IPS DF 4.7 (cell line): ENCODE measurements around the gene GRAMD1B.
"Not testable (repeated sequence)": the region's sequence is repeated elsewhere in the genome, so short reads cannot be mapped to it uniquely, and the experiment has no call there.

Experiments used
- DNase-seq: peaks from one replicate; pipeline ENCODE4 v3.0.0-alpha.2; 2013; ENCODE audit warnings: low spot score; ENCODE audit errors: extremely low read depth

Gene GRAMD1B

GRCh38 chr11:123507043-123507442 is 77.0 kb downstream of the GRAMD1B start:
- DNase-seq: no peak

- DNase-seq: peak; percentile 62
Measured at GRCh38 chr11:123509737-123510578, 79.9 kb downstream of the GRAMD1B start.

- DNase-seq: no peak
Measured at GRCh38 chr11:123510579-123510905, 80.5 kb downstream of the GRAMD1B start.

- DNase-seq: peak; percentile 82
Measured at GRCh38 chr11:123511037-123511870, 81.2 kb downstream of the GRAMD1B start.

- DNase-seq: not testable (repeated sequence)
Measured at GRCh38 chr11:123513309-123513708, 83.2 kb downstream of the GRAMD1B start.

GRCh38 chr11:123516238-123516637 is 86.2 kb downstream of the GRAMD1B start:
- no peak for DNase-seq

- DNase-seq: no peak
Measured at GRCh38 chr11:123517559-123518364, 87.7 kb downstream of the GRAMD1B start.

- DNase-seq: no peak
Measured at GRCh38 chr11:123518496-123519054, 88.5 kb downstream of the GRAMD1B start.

- no peak for DNase-seq
Measured at GRCh38 chr11:123519055-123519796, 89.2 kb downstream of the GRAMD1B start.

GRCh38 chr11:123519797-123520193 is 89.7 kb downstream of the GRAMD1B start:
- no peak for DNase-seq

GRCh38 chr11:123520476-123520875 is 90.4 kb downstream of the GRAMD1B start:
- not testable (repeated sequence) for DNase-seq

- no peak for DNase-seq
Measured at GRCh38 chr11:123521001-123521400, 90.9 kb downstream of the GRAMD1B start.

- DNase-seq: no peak
Measured at GRCh38 chr11:123521930-123522329, 91.9 kb downstream of the GRAMD1B start.

- no peak for DNase-seq
Measured at GRCh38 chr11:123523539-123523938, 93.5 kb downstream of the GRAMD1B start.

- no peak for DNase-seq
Measured at GRCh38 chr11:123525097-123525496, 95.0 kb downstream of the GRAMD1B start.

- DNase-seq: no peak
Measured at GRCh38 chr11:123525511-123525918, 95.4 kb downstream of the GRAMD1B start.

- DNase-seq: no peak
Measured at GRCh38 chr11:123526027-123526805, 96.1 kb downstream of the GRAMD1B start.

- no peak for DNase-seq
Measured at GRCh38 chr11:123526918-123527317, 96.8 kb downstream of the GRAMD1B start.

- DNase-seq: no peak
Measured at GRCh38 chr11:123527526-123527925, 97.5 kb downstream of the GRAMD1B start.

- no peak for DNase-seq
Measured at GRCh38 chr11:123527947-123528346, 97.9 kb downstream of the GRAMD1B start.
